Heart left ventricle (tissue), 13 donors: ENCODE results near the gene FAU.

ENCODE experiments used
- POLR2A ChIP-seq, 2 donors: fragments of 450-650 bp; IDR thresholded peaks; one replicate each; pipeline ENCODE4 v1.6.1; 2017; ENCODE audit warnings: antibody characterized with exemption in 2 of 2, mild to moderate bottlenecking in 2 of 2, moderate library complexity in 2 of 2
- TF ChIP-seq, protein P1 (sequence below), 12 donors: fragments of 200-600 bp; sonication (generic) in 4 of 12; IDR thresholded peaks; one replicate each; pipeline versions ENCODE4 v1.5.0 to v1.8.0; 2018 to 2022; ENCODE audit warnings: antibody characterized with exemption in 12 of 12, mild to moderate bottlenecking in 5 of 12
- donor health status: ischemic (EF 13 %, LVEDD 7.1; RV severe dilation, severe dysfunction).
- donor health status: DM: no; HTN: yes; CAD: no.
- donor health status: DM: no; HTN: no; CAD: no.
- donor health status: ischemic (EF 25% LVEDD 6.9; RV normal size, moderate dysfunction).
- donor health status: ischemic (EF 25% LVEDD 5.7; RV mildly dilated, moderate dysfunction).
- donor health status: ischemic (EF 35%, LVEDD 5.7; RV mildly dilated, moderate dysfunction).
- donor health status: nonischemic (EF 11% LVEDD 7.7; RV severe dilation, severe dysfunction).
- donor health status: DM: yes; HTN: yes; CAD: no.
- donor health status: PGD.
- donor health status: ischemic (EF 29% LVEDD 5.4; RV normal size, mild dysfunction).
- donor health status: nonischemic (EF 23%, LVEDD 6.1; RV moderate dilation, normal function).

DNA sequence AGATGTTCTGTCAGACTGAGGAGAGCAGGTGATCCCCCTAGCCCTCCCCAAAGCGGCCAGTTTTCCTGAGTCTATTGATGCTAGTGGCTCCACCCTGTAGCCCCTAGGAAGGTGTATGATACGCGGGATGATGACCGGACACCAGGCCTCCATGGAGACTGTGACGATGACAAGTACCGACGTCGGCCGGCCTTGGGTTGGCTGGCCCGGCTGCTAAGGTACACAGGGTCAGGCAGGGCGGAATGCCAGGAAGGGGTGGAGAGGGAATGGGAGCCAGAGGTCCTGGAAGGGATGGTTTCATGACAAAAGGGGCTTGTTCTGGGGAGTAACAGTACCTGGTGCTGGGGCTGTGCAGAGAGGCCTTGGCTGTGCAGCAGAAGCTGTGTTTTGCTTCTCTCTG lies 34.7 kb downstream of the FAU start:
- TF ChIP-seq POLR2A (IDR thresholded peaks at IDR 0.05): no peak
- TF ChIP-seq, protein P1, sequence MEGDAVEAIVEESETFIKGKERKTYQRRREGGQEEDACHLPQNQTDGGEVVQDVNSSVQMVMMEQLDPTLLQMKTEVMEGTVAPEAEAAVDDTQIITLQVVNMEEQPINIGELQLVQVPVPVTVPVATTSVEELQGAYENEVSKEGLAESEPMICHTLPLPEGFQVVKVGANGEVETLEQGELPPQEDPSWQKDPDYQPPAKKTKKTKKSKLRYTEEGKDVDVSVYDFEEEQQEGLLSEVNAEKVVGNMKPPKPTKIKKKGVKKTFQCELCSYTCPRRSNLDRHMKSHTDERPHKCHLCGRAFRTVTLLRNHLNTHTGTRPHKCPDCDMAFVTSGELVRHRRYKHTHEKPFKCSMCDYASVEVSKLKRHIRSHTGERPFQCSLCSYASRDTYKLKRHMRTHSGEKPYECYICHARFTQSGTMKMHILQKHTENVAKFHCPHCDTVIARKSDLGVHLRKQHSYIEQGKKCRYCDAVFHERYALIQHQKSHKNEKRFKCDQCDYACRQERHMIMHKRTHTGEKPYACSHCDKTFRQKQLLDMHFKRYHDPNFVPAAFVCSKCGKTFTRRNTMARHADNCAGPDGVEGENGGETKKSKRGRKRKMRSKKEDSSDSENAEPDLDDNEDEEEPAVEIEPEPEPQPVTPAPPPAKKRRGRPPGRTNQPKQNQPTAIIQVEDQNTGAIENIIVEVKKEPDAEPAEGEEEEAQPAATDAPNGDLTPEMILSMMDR (IDR thresholded peaks at IDR 0.05): no peak
